Measurements from ENCODE around the gene CPNE9.

DNA sequence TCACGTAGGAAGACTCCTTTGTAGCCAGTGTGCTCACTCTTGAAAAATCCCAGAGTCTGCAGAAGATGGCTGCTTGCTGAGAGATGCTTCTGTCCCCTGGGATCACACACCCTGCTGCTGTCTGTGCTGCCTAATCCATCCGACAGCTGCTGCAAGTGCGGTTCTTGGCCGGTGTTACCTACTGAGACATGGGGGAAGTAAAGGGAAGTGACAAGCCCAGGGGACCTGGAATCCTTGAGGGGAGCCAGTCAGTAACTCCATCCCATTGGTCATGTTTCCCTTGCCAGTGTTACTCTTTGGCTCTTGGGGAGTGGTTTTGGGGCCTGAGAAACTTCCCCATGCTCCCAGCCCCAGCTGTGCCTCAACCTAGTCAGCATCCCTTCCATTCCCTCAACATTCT is 8.3 kb upstream of the CPNE9 start:
- no peak for TF ChIP-seq GLIS3 (CRISPR knock-in tag; IDR thresholded peaks at IDR 0.05)
- TF ChIP-seq, protein P1, sequence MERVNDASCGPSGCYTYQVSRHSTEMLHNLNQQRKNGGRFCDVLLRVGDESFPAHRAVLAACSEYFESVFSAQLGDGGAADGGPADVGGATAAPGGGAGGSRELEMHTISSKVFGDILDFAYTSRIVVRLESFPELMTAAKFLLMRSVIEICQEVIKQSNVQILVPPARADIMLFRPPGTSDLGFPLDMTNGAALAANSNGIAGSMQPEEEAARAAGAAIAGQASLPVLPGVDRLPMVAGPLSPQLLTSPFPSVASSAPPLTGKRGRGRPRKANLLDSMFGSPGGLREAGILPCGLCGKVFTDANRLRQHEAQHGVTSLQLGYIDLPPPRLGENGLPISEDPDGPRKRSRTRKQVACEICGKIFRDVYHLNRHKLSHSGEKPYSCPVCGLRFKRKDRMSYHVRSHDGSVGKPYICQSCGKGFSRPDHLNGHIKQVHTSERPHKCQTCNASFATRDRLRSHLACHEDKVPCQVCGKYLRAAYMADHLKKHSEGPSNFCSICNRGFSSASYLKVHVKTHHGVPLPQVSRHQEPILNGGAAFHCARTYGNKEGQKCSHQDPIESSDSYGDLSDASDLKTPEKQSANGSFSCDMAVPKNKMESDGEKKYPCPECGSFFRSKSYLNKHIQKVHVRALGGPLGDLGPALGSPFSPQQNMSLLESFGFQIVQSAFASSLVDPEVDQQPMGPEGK (CRISPR knock-in tag; IDR thresholded peaks at IDR 0.05; ENCODE audit: borderline replicate concordance): no peak
- TF ChIP-seq ZC3H10 (CRISPR knock-in tag; IDR thresholded peaks at IDR 0.05): no peak
- TF ChIP-seq ZFP30 (CRISPR knock-in tag; IDR thresholded peaks at IDR 0.05): no peak
- TF ChIP-seq, protein P2, sequence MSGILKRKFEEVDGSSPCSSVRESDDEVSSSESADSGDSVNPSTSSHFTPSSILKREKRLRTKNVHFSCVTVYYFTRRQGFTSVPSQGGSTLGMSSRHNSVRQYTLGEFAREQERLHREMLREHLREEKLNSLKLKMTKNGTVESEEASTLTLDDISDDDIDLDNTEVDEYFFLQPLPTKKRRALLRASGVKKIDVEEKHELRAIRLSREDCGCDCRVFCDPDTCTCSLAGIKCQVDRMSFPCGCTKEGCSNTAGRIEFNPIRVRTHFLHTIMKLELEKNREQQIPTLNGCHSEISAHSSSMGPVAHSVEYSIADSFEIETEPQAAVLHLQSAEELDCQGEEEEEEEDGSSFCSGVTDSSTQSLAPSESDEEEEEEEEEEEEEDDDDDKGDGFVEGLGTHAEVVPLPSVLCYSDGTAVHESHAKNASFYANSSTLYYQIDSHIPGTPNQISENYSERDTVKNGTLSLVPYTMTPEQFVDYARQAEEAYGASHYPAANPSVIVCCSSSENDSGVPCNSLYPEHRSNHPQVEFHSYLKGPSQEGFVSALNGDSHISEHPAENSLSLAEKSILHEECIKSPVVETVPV (CRISPR knock-in tag; IDR thresholded peaks at IDR 0.05): no peak
- TF ChIP-seq CREB5 (CRISPR knock-in tag; IDR thresholded peaks at IDR 0.05; ENCODE audit: low read depth): no peak
- no peak for TF ChIP-seq TSHZ2 (CRISPR knock-in tag; IDR thresholded peaks at IDR 0.05)
- TF ChIP-seq ARNTL (CRISPR knock-in tag; IDR thresholded peaks at IDR 0.05; ENCODE audit: borderline replicate concordance, low read depth): no peak
- no peak for TF ChIP-seq CSDC2 (CRISPR knock-in tag; IDR thresholded peaks at IDR 0.05)
- no peak for TF ChIP-seq OSR1 (CRISPR knock-in tag; IDR thresholded peaks at IDR 0.05)
- no peak for TF ChIP-seq ZFP3 (CRISPR knock-in tag; IDR thresholded peaks at IDR 0.05)
- TF ChIP-seq RARB (CRISPR knock-in tag; IDR thresholded peaks at IDR 0.05): no peak

Measured in SK-N-SH treated with all-trans-retinoic acid at 6 μM for 48 hours (cell line).